HG02623 (cell line): ENCODE measurements around the gene ITGB8.
"Not testable (repeated sequence)": the region's sequence is repeated elsewhere in the genome, so short reads cannot be mapped to it uniquely, and the experiment has no call there.

Experiments
- ATAC-seq: cut with Tn5 transposase; IDR thresholded peaks from one replicate; pipeline ENCODE4 v1.9.1; 2021; ENCODE audit warnings: moderate library complexity; ENCODE audit not compliant: unreplicated experiment

Gene ITGB8

GRCh38 chr7:20364571-20365196, 34.0 kb downstream of the ITGB8 start:
- no peak for ATAC-seq

- no peak for ATAC-seq
Measured at GRCh38 chr7:20365486-20365885, 34.8 kb downstream of the ITGB8 start.

- no peak for ATAC-seq
Measured at GRCh38 chr7:20374399-20374798, 43.7 kb downstream of the ITGB8 start.

- ATAC-seq: no peak
Measured at GRCh38 chr7:20376796-20377195, 46.1 kb downstream of the ITGB8 start.

GRCh38 chr7:20381406-20382034, 50.8 kb downstream of the ITGB8 start:
- no peak for ATAC-seq

- ATAC-seq: no peak
Measured at GRCh38 chr7:20383351-20383750, 52.7 kb downstream of the ITGB8 start.

- no peak for ATAC-seq
Measured at GRCh38 chr7:20385126-20385525, 54.4 kb downstream of the ITGB8 start.

- ATAC-seq: no peak
Measured at GRCh38 chr7:20388084-20388483, 57.4 kb downstream of the ITGB8 start.

- ATAC-seq: not testable (repeated sequence)
Measured at GRCh38 chr7:20389192-20389591, 58.5 kb downstream of the ITGB8 start.

- ATAC-seq: no peak
Measured at GRCh38 chr7:20393021-20393610, 62.4 kb downstream of the ITGB8 start.

- no peak for ATAC-seq
Measured at GRCh38 chr7:20393616-20394015, 62.9 kb downstream of the ITGB8 start.

- ATAC-seq: no peak
Measured at GRCh38 chr7:20394284-20394683, 63.6 kb downstream of the ITGB8 start.

GRCh38 chr7:20395104-20395503, 64.4 kb downstream of the ITGB8 start:
- no peak for ATAC-seq

GRCh38 chr7:20395511-20395910, 64.8 kb downstream of the ITGB8 start:
- ATAC-seq: peak; percentile 92

- ATAC-seq: no peak
Measured at GRCh38 chr7:20399521-20399920, 68.8 kb downstream of the ITGB8 start.

- no peak for ATAC-seq
Measured at GRCh38 chr7:20401861-20402746, 71.4 kb downstream of the ITGB8 start.

- ATAC-seq: no peak
Measured at GRCh38 chr7:20402747-20403230, 72.1 kb downstream of the ITGB8 start.

- no peak for ATAC-seq
Measured at GRCh38 chr7:20403331-20403730, 72.6 kb downstream of the ITGB8 start.

GRCh38 chr7:20404320-20404719, 73.6 kb downstream of the ITGB8 start:
- no peak for ATAC-seq

GRCh38 chr7:20407585-20408466, 77.1 kb downstream of the ITGB8 start:
- no peak for ATAC-seq
